OCI-LY1 (cell line): ENCODE data around the gene SHROOM1.

Source experiments
- EZH2 ChIP-seq: fragments of 200-600 bp; sonication (generic), shearing (Covaris generic); IDR thresholded peaks from 2 replicates; pipeline ENCODE4 v1.8.0; 2017; ENCODE audit warnings: borderline replicate concordance, mixed run types, mild to moderate bottlenecking, antibody characterized with exemption, low read length, moderate library complexity, mixed read lengths
- TF ChIP-seq, protein P1 (sequence below): fragments of 200-600 bp; sonication (generic), shearing (Covaris generic); IDR thresholded peaks from 2 replicates; pipeline ENCODE4 v1.5.1; 2017; ENCODE audit warnings: mild to moderate bottlenecking, antibody characterized with exemption, low read length, moderate library complexity, mixed read lengths

- TF ChIP-seq, protein P1, sequence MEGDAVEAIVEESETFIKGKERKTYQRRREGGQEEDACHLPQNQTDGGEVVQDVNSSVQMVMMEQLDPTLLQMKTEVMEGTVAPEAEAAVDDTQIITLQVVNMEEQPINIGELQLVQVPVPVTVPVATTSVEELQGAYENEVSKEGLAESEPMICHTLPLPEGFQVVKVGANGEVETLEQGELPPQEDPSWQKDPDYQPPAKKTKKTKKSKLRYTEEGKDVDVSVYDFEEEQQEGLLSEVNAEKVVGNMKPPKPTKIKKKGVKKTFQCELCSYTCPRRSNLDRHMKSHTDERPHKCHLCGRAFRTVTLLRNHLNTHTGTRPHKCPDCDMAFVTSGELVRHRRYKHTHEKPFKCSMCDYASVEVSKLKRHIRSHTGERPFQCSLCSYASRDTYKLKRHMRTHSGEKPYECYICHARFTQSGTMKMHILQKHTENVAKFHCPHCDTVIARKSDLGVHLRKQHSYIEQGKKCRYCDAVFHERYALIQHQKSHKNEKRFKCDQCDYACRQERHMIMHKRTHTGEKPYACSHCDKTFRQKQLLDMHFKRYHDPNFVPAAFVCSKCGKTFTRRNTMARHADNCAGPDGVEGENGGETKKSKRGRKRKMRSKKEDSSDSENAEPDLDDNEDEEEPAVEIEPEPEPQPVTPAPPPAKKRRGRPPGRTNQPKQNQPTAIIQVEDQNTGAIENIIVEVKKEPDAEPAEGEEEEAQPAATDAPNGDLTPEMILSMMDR = no peak
- no peak for TF ChIP-seq EZH2
Observed at GRCh38 chr5:132825033-132825833, 5.2 kb downstream of the SHROOM1 start.
